HEK293T (cell line): ENCODE measurements around the gene LRMDA.

ENCODE experiments used
- CTCF ChIA-PET: fragments of 350-600 bp; formaldehyde crosslinking; extraction: SDS; loops from one replicate; lab custom pipeline; 2021; ENCODE audit warnings: antibody characterized with exemption, inconsistent platforms; lab: Yijun Ruan, JAX
- POLR2A ChIA-PET: fragments of 350-600 bp; formaldehyde crosslinking; extraction: SDS; loops from one replicate; lab custom pipeline; 2020; ENCODE audit warnings: antibody characterized with exemption, inconsistent platforms; lab: Yijun Ruan, JAX
- DNase-seq: peaks from one replicate; pipeline ENCODE4 v3.0.0; 2012; ENCODE audit warnings: mixed read lengths; ENCODE audit errors: extremely low spot score
- ARNT ChIP-seq: fragments of 450-650 bp; IDR thresholded peaks from 2 replicates; pipeline ENCODE4 v1.6.1; 2017; ENCODE audit warnings: mild to moderate bottlenecking
- BHLHE40 ChIP-seq: fragments of 450-650 bp; IDR thresholded peaks from 2 replicates; pipeline ENCODE4 v1.6.1; 2016; ENCODE audit warnings: mild to moderate bottlenecking, moderate library complexity, borderline replicate concordance
- CTBP1 ChIP-seq: fragments of 450-650 bp; IDR thresholded peaks from 2 replicates; pipeline ENCODE4 v1.6.1; 2016; ENCODE audit warnings: borderline replicate concordance
- ELF4 ChIP-seq: fragments of 450-650 bp; IDR thresholded peaks from 2 replicates; pipeline ENCODE4 v1.6.1; 2017; ENCODE audit warnings: antibody characterized with exemption
- FOXA1 ChIP-seq: fragments of 450-650 bp; IDR thresholded peaks from 2 replicates; pipeline ENCODE4 v1.6.1; 2016; ENCODE audit warnings: mild to moderate bottlenecking
- FOXK2 ChIP-seq: fragments of 450-650 bp; IDR thresholded peaks from 2 replicates; pipeline ENCODE4 v1.6.1; 2016; ENCODE audit warnings: mild to moderate bottlenecking
- FOXM1 ChIP-seq: fragments of 450-650 bp; IDR thresholded peaks from 2 replicates; pipeline ENCODE4 v1.6.1; 2017; ENCODE audit warnings: mild to moderate bottlenecking, borderline replicate concordance
- HDGF ChIP-seq: fragments of 450-650 bp; IDR thresholded peaks from 2 replicates; pipeline ENCODE4 v1.6.1; 2017; ENCODE audit warnings: antibody characterized with exemption, borderline replicate concordance
- L3MBTL2 ChIP-seq: fragments of 450-650 bp; conservative IDR thresholded peaks from 2 replicates; pipeline ENCODE4 v1.6.1; 2016; ENCODE audit warnings: mild to moderate bottlenecking
- LEF1 ChIP-seq: fragments of 450-650 bp; IDR thresholded peaks from 2 replicates; pipeline ENCODE4 v1.6.1; 2017; ENCODE audit warnings: mild to moderate bottlenecking, borderline replicate concordance
- NFRKB ChIP-seq: fragments of 450-650 bp; IDR thresholded peaks from 2 replicates; pipeline ENCODE4 v1.6.1; 2016; ENCODE audit warnings: mild to moderate bottlenecking, moderate library complexity
- SP1 ChIP-seq: fragments of 450-650 bp; IDR thresholded peaks from 2 replicates; pipeline ENCODE4 v1.6.1; 2017
- SUZ12 ChIP-seq: fragments of 450-650 bp; IDR thresholded peaks from 2 replicates; pipeline ENCODE4 v1.6.1; 2016; ENCODE audit warnings: mild to moderate bottlenecking
- TARDBP ChIP-seq: fragments of 450-650 bp; IDR thresholded peaks from 2 replicates; pipeline ENCODE4 v1.6.1; 2016
- ZNF384 ChIP-seq: fragments of 450-650 bp; IDR thresholded peaks from 2 replicates; pipeline ENCODE4 v1.6.1; 2016
- TF ChIP-seq, protein P1 (sequence below): fragments of 450-650 bp; IDR thresholded peaks from 2 replicates; pipeline ENCODE4 v1.6.1; 2016

Gene LRMDA

DNA sequence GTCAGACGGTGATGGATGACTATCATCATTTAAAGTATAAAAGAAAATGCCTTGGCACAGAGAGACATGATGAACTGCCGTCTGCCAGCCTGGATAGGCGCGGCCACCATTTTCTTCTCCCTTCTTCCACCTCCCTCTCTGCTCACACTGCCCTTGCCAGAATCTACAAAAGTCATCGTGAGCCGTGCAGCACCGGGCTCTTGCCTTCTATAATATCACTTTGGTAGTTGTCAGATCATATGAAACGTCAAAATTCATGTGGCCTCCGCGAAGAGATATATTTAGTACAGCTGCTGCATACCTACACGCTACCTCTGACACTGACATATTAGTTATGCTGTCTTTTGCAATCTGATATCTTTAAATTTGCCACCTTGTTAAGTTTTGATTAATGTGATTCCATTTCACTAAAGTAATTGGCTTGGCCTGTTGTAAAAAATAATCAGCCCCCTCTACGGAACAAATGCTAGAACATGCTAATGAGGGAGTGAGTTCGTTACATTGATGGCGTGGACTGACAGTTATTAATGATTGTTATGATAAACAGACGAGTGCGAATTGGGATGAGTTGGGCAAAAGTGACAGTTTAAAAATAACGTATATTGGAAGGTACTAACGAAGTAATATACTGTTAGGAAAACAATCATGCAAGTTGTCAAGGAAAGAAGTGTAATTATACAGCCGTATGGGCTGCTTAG lies 214.9 kb downstream of the LRMDA start:
- no peak for TF ChIP-seq FOXA1
- TF ChIP-seq, protein P1, sequence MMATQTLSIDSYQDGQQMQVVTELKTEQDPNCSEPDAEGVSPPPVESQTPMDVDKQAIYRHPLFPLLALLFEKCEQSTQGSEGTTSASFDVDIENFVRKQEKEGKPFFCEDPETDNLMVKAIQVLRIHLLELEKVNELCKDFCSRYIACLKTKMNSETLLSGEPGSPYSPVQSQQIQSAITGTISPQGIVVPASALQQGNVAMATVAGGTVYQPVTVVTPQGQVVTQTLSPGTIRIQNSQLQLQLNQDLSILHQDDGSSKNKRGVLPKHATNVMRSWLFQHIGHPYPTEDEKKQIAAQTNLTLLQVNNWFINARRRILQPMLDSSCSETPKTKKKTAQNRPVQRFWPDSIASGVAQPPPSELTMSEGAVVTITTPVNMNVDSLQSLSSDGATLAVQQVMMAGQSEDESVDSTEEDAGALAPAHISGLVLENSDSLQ = peak; percentile 94
- ChIA-PET CTCF (interaction anchor here (1.3 kb wide), 1 partner anchor 23 kb away, joined by 3 read pairs; no protein-coding TSS in a partner anchor), POLR2A (no interaction called here)
- no peak for DNase-seq

DNA sequence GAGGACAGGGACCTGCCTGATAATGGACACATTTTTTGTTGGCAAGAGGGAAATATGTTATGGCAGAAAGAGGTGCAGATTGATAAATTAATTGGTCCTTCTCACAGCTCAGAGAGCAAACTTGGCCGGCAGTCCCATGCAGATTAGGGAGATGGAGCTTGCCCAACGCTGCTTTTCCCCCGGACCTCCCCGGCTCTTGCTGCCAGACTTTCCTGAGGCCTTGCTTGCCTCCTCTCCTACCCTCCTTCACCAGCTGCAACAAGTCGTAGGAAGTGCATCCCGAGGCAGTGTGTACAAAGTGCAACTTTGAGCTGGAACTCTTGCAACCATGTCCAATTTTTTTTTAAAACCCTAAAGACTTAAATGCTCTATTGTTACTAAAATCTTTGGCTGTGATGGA lies 215.5 kb downstream of the LRMDA start:
- ChIA-PET POLR2A (interaction anchor here (1.4 kb wide), 1 partner anchor 245 kb away, joined by 7 read pairs; the partner anchor contains the start of gene ZNF503), CTCF (interaction anchor here (1.2 to 1.3 kb wide), 2 partner anchors 24 to 53 kb away, joined by 3 read pairs; no protein-coding TSS in a partner anchor)
- no peak for DNase-seq
- no peak for TF ChIP-seq L3MBTL2
- TF ChIP-seq ARNT = no peak
- TF ChIP-seq SUZ12 = no peak
- TF ChIP-seq TARDBP = no peak
- TF ChIP-seq ZNF384 = no peak
- no peak for TF ChIP-seq FOXM1

DNA sequence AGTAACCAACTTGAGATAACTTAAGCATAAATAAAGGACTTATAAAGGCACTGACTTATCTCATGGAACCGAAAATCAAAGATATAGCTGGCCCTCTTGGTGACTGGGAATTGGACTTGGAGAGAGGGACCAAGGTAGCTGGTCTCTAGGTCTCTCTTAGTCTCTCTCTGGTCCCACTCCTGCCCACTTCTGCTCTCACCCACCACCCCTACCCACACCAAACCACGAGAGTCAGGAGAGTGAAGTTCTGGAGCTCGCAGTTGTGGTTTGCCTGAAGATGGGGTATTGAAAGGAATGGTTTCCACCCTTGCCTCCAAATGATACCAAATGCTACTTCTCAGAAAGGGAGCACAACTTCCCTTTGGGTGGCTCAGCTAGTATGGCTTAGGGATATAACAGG lies 216.3 kb downstream of the LRMDA start:
- no peak for DNase-seq
- CTCF ChIA-PET = interaction anchor here (0.6 to 1.3 kb wide), 3 partner anchors 11 to 54 kb away, joined by 3 read pairs; no protein-coding TSS in a partner anchor

DNA sequence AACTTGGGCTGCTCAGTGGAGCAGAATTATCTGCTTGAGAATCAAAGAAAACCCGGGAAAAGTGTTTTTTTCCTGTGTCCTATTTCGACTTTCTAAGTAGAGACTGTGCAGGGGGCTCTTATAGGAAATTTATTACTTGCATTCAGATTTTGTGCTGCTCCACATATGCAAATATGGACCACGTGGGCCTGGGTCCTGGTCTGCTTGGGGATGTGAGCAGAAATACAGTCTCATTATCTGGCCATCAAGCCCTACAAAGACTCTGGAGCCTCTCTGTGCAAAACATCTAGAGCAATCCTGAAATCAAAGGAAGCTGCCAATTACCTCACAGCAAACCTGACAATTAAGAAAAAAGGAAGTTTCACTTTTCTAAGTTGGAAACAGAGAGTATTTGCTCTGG lies 216.9 kb downstream of the LRMDA start:
- TF ChIP-seq ARNT (no peak), TARDBP (no peak), HDGF (no peak), FOXA1 (no peak), ZNF384 (no peak), FOXK2 (no peak), FOXM1 (no peak), ELF4 (no peak), CTBP1 (no peak), LEF1 (no peak), BHLHE40 (no peak), NFRKB (no peak), L3MBTL2 (no peak), SP1 (no peak), SUZ12 (no peak)
- TF ChIP-seq, protein P1 = no peak
- DNase-seq = no peak
- ChIA-PET POLR2A (interaction anchor here (0.8 to 1.4 kb wide), 3 partner anchors 239 to 246 kb away, joined by 3 to 7 read pairs (median 3); partner anchors contain the start of gene ZNF503), CTCF (no interaction called here)

More for the DNA sequence above, 216.3 kb downstream of the LRMDA start:
- POLR2A ChIA-PET = interaction anchor here (0.8 to 1.4 kb wide), 3 partner anchors 238 to 246 kb away, joined by 3 to 7 read pairs (median 3); partner anchors contain the start of gene ZNF503
- TF ChIP-seq FOXM1 (no peak), BHLHE40 (no peak), NFRKB (no peak), ZNF384 (no peak), SUZ12 (no peak), SP1 (no peak)
- TF ChIP-seq, protein P1 = no peak

DNA sequence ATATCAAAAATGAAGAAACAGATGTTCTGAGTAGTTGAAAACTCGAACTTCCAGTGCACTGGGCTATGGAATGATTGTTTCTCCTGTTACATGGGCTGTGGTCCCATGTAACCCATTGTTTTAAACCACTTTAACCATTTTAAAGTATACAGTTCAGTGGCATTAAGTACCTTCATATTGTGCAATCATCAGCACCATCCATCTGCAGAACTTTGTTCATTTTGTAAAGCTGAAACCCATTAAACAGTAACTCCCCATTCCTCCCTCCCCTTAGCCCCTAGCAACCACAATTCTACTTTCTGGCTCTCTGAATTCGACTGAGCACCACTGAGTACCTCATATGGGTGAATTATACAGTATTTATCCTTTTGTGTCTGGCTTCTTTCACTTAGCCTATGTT lies 217.4 kb downstream of the LRMDA start:
- POLR2A ChIA-PET = no interaction called here
- DNase-seq = no peak
- no peak for TF ChIP-seq ARNT
- TF ChIP-seq LEF1 = no peak
- CTCF ChIA-PET = no interaction called here

DNA sequence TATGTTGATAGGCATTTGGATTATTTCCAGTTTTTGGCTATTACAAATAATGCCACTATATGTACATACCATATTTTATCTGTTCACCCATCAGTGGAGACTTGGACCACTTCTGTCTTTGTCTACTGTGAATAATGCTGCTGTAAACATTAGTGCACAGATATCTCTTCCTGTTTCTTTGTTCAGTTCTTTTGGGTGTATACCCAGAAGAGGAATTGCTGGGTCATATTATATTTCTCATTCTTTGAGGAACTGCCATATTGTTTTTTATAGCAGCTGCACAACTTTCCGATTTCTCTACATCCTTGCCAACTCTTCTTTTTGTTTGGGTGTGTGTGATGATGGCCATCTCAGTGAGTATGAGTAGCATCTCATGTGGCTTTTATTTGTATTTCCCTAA lies 218.0 kb downstream of the LRMDA start:
- TF ChIP-seq TARDBP (no peak), NFRKB (no peak), L3MBTL2 (no peak), LEF1 (no peak), ZNF384 (no peak), HDGF (no peak), FOXA1 (no peak), ARNT (no peak), SUZ12 (no peak), ELF4 (no peak), FOXM1 (no peak), SP1 (no peak), CTBP1 (no peak), BHLHE40 (no peak), FOXK2 (no peak)
- TF ChIP-seq, protein P1 = no peak
- ChIA-PET POLR2A (no interaction called here), CTCF (no interaction called here)
- DNase-seq = no peak
